WTC11 (cell line): Measurements from ENCODE around the gene C1QL2. TPM values are rescaled to one million over a fixed set of nuclear protein-coding genes. Genes with fewer than 3 reads are reported as not detected.

ENCODE experiments used
- ATAC-seq: fragments of 200-7000 bp; cut with Tn5 transposase; 2 replicates; pipeline ENCODE4 v1.10.0; 2021; ENCODE audit warnings: mild to moderate bottlenecking, moderate library complexity
- CTCF ChIA-PET: fragments of 300-600 bp; sonication (Branson Sonifier 250); formaldehyde crosslinking; loops from one replicate; lab custom pipeline; 2021; ENCODE audit warnings: antibody characterized with exemption; lab: Charles Lee
- POLR2A ChIA-PET: fragments of 350-600 bp; sonication (Branson Sonifier 250); formaldehyde crosslinking; loops from one replicate; lab custom pipeline; 2021; ENCODE audit warnings: antibody characterized with exemption; lab: Charles Lee
- DNase-seq: peaks from one replicate; pipeline ENCODE4 v3.0.0; 2021; ENCODE audit warnings: low spot score
- H3K27ac Mint-ChIP-seq: 2 replicates; pipeline ENCODE4 v1.8.0; 2021; ENCODE audit warnings: mixed read lengths
- H3K27me3 Mint-ChIP-seq: 2 replicates; pipeline ENCODE4 v1.8.0; 2021; ENCODE audit warnings: low read depth, mild to moderate bottlenecking, moderate library complexity, mixed read lengths
- H3K36me3 Mint-ChIP-seq: 2 replicates; pipeline ENCODE4 v1.8.0; 2021; ENCODE audit warnings: mixed read lengths
- H3K4me1 Mint-ChIP-seq: 2 replicates; pipeline ENCODE4 v1.8.0; 2022; ENCODE audit warnings: mixed read lengths
- H3K4me3 Mint-ChIP-seq: 2 replicates; pipeline ENCODE4 v1.8.0; 2021; ENCODE audit warnings: mild to moderate bottlenecking, moderate library complexity, mixed read lengths
- H3K9me3 Mint-ChIP-seq: 2 replicates; pipeline ENCODE4 v1.8.0; 2021; ENCODE audit warnings: mixed read lengths
- ETV6 ChIP-seq: sonication (generic); formaldehyde crosslinking; IDR thresholded peaks from 2 replicates; pipeline ENCODE4 v1.8.1; 2022; ENCODE audit warnings: mild to moderate bottlenecking, missing genetic modification reagents
- FOXK1 ChIP-seq: sonication (generic); formaldehyde crosslinking; IDR thresholded peaks from 2 replicates; pipeline ENCODE4 v1.8.0; 2022; ENCODE audit warnings: mild to moderate bottlenecking, moderate library complexity, missing genetic modification reagents
- GRHL2 ChIP-seq: fragments of 250-450 bp; sonication (Bioruptor Pico); IDR thresholded peaks from 2 replicates; pipeline ENCODE4 v1.8.0; 2022; ENCODE audit warnings: mild to moderate bottlenecking, moderate library complexity; ENCODE audit not compliant: insufficient replicate concordance, severe bottlenecking
- SMAD4 ChIP-seq: sonication (generic); formaldehyde crosslinking; IDR thresholded peaks from 2 replicates; pipeline ENCODE4 v1.8.0; 2022; ENCODE audit warnings: mild to moderate bottlenecking, missing genetic modification reagents
- TEAD4 ChIP-seq: sonication (generic); formaldehyde crosslinking; IDR thresholded peaks from 2 replicates; pipeline ENCODE4 v1.8.0; 2022; ENCODE audit warnings: mild to moderate bottlenecking, missing genetic modification reagents
- TP53 ChIP-seq: sonication (generic); formaldehyde crosslinking; IDR thresholded peaks from 2 replicates; pipeline ENCODE4 v1.8.1; 2023; ENCODE audit warnings: mild to moderate bottlenecking, missing genetic modification reagents
- ZBTB21 ChIP-seq: sonication (generic); formaldehyde crosslinking; IDR thresholded peaks from 2 replicates; pipeline ENCODE4 v1.8.1; 2023; ENCODE audit warnings: mild to moderate bottlenecking, missing genetic modification reagents, borderline replicate concordance
- ZNF416 ChIP-seq: fragments of 250-450 bp; sonication (Bioruptor Pico); IDR thresholded peaks from 2 replicates; pipeline ENCODE4 v1.9.0; 2021; ENCODE audit warnings: mild to moderate bottlenecking, inconsistent platforms
- ZNF423 ChIP-seq: fragments of 250-450 bp; sonication (Bioruptor Pico); IDR thresholded peaks from 2 replicates; pipeline ENCODE4 v2.1.2; 2022; ENCODE audit warnings: mild to moderate bottlenecking, moderate library complexity
- total RNA-seq: library from RNA; stranded (reverse); gene quantifications from 3 replicates; pipeline ENCODE4 v1.2.3, GENCODE V29; 2021
- TF ChIP-seq, protein P1 (sequence below): sonication (generic); formaldehyde crosslinking; IDR thresholded peaks from 2 replicates; pipeline ENCODE4 v1.8.1; 2023; ENCODE audit warnings: mild to moderate bottlenecking, missing genetic modification reagents, moderate library complexity
- TF ChIP-seq, protein P2 (sequence below): sonication (generic); formaldehyde crosslinking; IDR thresholded peaks from 2 replicates; pipeline ENCODE4 v1.8.0; 2023; ENCODE audit warnings: mild to moderate bottlenecking, missing genetic modification reagents
- TF ChIP-seq, protein P3 (sequence below): fragments of 250-450 bp; sonication (Bioruptor Pico); IDR thresholded peaks from 2 replicates; pipeline ENCODE4 v1.9.0; 2021; ENCODE audit warnings: mild to moderate bottlenecking
- TF ChIP-seq, protein P4 (sequence below): fragments of 200-600 bp; IDR thresholded peaks from 2 replicates; pipeline ENCODE4 v1.8.0; 2022; ENCODE audit warnings: antibody characterized with exemption
- TF ChIP-seq, protein P5 (sequence below): sonication (generic); formaldehyde crosslinking; IDR thresholded peaks from 2 replicates; pipeline ENCODE4 v1.8.0; 2022; ENCODE audit warnings: missing genetic modification reagents
- TF ChIP-seq, protein P6 (sequence below): fragments of 250-450 bp; sonication (Bioruptor Pico); IDR thresholded peaks from 2 replicates; pipeline ENCODE4 v2.1.2; 2022; ENCODE audit warnings: mild to moderate bottlenecking, moderate library complexity
- TF ChIP-seq, protein P7 (sequence below): fragments of 250-450 bp; sonication (Bioruptor Pico); IDR thresholded peaks from 2 replicates; pipeline ENCODE4 v1.9.0; 2021; ENCODE audit warnings: mild to moderate bottlenecking
- TF ChIP-seq, protein P8 (sequence below): sonication (generic); formaldehyde crosslinking; IDR thresholded peaks from 2 replicates; pipeline ENCODE4 v1.8.1; 2022; ENCODE audit warnings: low read depth, missing genetic modification reagents, borderline replicate concordance
- TF ChIP-seq, protein P9 (sequence below): sonication (generic); formaldehyde crosslinking; IDR thresholded peaks from 2 replicates; pipeline ENCODE4 v1.8.1; 2023; ENCODE audit warnings: mild to moderate bottlenecking, missing genetic modification reagents

C1QL2 gene
- total RNA-seq, 1 experiment from 2014 or later, result 1.0 TPM

DNA sequence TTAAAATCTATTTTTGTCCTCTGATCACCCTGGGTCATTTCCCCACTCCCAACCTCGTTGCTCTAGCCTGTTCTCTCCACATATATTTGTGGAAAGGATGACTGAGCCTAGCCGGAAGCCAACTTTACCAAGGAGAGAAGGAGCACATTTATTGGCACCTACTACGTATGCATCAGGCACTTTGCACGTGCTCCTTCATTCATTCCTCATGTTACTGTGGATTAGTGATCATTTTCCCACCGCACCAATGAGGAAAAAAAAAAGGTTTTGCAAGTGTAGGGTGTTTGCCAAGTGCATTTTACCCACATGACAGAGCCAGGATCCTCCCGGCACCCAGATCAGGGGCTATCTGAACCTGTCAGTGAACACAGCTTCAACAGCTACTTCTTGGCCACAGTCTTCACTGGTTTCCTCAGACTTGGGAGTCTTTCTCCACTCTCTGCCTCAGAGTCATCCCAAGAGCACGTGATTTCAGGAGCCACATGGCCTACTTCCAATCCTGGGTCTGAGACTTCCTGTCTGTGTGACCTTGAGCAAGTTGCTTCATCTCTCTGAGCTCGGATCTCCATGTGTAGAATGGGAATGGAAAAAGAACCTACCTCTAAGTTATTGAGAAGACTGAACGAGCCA lies 1.9 kb upstream of the C1QL2 start:
- Mint-ChIP-seq H3K27me3 (peaks cover 46% of the 10 kb centered on the region), H3K9me3 (no peaks in the 10 kb centered on the region), H3K27ac (no peak overlapping the region), H3K4me1 (peaks cover 17% of the 10 kb centered on the region), H3K4me3 (no peak overlapping the region), H3K36me3 (no peaks in the 10 kb centered on the region)
- POLR2A ChIA-PET, result interaction anchor here (0.8 kb wide), 1 partner anchor 89 kb away, joined by 12 read pairs; no protein-coding TSS in a partner anchor
- CTCF ChIA-PET, result interaction anchor here (0.9 to 1.4 kb wide), 3 partner anchors 14 to 74 kb away, joined by 3 to 5 read pairs (median 4); no protein-coding TSS in a partner anchor
- ATAC-seq, result no peak
- no peak for DNase-seq
- no peak for TF ChIP-seq TP53 (CRISPR knock-in tag)
- TF ChIP-seq, protein P1, sequence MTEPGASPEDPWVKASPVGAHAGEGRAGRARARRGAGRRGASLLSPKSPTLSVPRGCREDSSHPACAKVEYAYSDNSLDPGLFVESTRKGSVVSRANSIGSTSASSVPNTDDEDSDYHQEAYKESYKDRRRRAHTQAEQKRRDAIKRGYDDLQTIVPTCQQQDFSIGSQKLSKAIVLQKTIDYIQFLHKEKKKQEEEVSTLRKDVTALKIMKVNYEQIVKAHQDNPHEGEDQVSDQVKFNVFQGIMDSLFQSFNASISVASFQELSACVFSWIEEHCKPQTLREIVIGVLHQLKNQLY (CRISPR knock-in tag), result no peak
- TF ChIP-seq, protein P2, sequence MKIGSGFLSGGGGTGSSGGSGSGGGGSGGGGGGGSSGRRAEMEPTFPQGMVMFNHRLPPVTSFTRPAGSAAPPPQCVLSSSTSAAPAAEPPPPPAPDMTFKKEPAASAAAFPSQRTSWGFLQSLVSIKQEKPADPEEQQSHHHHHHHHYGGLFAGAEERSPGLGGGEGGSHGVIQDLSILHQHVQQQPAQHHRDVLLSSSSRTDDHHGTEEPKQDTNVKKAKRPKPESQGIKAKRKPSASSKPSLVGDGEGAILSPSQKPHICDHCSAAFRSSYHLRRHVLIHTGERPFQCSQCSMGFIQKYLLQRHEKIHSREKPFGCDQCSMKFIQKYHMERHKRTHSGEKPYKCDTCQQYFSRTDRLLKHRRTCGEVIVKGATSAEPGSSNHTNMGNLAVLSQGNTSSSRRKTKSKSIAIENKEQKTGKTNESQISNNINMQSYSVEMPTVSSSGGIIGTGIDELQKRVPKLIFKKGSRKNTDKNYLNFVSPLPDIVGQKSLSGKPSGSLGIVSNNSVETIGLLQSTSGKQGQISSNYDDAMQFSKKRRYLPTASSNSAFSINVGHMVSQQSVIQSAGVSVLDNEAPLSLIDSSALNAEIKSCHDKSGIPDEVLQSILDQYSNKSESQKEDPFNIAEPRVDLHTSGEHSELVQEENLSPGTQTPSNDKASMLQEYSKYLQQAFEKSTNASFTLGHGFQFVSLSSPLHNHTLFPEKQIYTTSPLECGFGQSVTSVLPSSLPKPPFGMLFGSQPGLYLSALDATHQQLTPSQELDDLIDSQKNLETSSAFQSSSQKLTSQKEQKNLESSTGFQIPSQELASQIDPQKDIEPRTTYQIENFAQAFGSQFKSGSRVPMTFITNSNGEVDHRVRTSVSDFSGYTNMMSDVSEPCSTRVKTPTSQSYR (CRISPR knock-in tag), result no peak
- TF ChIP-seq, protein P3, sequence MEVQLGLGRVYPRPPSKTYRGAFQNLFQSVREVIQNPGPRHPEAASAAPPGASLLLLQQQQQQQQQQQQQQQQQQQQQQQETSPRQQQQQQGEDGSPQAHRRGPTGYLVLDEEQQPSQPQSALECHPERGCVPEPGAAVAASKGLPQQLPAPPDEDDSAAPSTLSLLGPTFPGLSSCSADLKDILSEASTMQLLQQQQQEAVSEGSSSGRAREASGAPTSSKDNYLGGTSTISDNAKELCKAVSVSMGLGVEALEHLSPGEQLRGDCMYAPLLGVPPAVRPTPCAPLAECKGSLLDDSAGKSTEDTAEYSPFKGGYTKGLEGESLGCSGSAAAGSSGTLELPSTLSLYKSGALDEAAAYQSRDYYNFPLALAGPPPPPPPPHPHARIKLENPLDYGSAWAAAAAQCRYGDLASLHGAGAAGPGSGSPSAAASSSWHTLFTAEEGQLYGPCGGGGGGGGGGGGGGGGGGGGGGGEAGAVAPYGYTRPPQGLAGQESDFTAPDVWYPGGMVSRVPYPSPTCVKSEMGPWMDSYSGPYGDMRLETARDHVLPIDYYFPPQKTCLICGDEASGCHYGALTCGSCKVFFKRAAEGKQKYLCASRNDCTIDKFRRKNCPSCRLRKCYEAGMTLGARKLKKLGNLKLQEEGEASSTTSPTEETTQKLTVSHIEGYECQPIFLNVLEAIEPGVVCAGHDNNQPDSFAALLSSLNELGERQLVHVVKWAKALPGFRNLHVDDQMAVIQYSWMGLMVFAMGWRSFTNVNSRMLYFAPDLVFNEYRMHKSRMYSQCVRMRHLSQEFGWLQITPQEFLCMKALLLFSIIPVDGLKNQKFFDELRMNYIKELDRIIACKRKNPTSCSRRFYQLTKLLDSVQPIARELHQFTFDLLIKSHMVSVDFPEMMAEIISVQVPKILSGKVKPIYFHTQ, result no peak
- TF ChIP-seq, protein P4, sequence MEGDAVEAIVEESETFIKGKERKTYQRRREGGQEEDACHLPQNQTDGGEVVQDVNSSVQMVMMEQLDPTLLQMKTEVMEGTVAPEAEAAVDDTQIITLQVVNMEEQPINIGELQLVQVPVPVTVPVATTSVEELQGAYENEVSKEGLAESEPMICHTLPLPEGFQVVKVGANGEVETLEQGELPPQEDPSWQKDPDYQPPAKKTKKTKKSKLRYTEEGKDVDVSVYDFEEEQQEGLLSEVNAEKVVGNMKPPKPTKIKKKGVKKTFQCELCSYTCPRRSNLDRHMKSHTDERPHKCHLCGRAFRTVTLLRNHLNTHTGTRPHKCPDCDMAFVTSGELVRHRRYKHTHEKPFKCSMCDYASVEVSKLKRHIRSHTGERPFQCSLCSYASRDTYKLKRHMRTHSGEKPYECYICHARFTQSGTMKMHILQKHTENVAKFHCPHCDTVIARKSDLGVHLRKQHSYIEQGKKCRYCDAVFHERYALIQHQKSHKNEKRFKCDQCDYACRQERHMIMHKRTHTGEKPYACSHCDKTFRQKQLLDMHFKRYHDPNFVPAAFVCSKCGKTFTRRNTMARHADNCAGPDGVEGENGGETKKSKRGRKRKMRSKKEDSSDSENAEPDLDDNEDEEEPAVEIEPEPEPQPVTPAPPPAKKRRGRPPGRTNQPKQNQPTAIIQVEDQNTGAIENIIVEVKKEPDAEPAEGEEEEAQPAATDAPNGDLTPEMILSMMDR, result no peak
- no peak for TF ChIP-seq ETV6 (CRISPR knock-in tag)
- TF ChIP-seq, protein P5, sequence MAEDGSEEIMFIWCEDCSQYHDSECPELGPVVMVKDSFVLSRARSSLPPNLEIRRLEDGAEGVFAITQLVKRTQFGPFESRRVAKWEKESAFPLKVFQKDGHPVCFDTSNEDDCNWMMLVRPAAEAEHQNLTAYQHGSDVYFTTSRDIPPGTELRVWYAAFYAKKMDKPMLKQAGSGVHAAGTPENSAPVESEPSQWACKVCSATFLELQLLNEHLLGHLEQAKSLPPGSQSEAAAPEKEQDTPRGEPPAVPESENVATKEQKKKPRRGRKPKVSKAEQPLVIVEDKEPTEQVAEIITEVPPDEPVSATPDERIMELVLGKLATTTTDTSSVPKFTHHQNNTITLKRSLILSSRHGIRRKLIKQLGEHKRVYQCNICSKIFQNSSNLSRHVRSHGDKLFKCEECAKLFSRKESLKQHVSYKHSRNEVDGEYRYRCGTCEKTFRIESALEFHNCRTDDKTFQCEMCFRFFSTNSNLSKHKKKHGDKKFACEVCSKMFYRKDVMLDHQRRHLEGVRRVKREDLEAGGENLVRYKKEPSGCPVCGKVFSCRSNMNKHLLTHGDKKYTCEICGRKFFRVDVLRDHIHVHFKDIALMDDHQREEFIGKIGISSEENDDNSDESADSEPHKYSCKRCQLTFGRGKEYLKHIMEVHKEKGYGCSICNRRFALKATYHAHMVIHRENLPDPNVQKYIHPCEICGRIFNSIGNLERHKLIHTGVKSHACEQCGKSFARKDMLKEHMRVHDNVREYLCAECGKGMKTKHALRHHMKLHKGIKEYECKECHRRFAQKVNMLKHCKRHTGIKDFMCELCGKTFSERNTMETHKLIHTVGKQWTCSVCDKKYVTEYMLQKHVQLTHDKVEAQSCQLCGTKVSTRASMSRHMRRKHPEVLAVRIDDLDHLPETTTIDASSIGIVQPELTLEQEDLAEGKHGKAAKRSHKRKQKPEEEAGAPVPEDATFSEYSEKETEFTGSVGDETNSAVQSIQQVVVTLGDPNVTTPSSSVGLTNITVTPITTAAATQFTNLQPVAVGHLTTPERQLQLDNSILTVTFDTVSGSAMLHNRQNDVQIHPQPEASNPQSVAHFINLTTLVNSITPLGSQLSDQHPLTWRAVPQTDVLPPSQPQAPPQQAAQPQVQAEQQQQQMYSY (CRISPR knock-in tag), result no peak
- TF ChIP-seq ZNF416 (CRISPR knock-in tag), result no peak
- TF ChIP-seq, protein P6, sequence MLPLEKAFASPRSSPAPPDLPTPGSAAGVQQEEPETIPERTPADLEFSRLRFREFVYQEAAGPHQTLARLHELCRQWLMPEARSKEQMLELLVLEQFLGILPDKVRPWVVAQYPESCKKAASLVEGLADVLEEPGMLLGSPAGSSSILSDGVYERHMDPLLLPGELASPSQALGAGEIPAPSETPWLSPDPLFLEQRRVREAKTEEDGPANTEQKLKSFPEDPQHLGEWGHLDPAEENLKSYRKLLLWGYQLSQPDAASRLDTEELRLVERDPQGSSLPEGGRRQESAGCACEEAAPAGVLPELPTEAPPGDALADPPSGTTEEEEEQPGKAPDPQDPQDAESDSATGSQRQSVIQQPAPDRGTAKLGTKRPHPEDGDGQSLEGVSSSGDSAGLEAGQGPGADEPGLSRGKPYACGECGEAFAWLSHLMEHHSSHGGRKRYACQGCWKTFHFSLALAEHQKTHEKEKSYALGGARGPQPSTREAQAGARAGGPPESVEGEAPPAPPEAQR (CRISPR knock-in tag), result no peak
- no peak for TF ChIP-seq FOXK1 (CRISPR knock-in tag)
- no peak for TF ChIP-seq ZBTB21 (CRISPR knock-in tag)
- no peak for TF ChIP-seq ZNF423 (CRISPR knock-in tag)
- no peak for TF ChIP-seq GRHL2 (CRISPR knock-in tag)
- TF ChIP-seq, protein P7, sequence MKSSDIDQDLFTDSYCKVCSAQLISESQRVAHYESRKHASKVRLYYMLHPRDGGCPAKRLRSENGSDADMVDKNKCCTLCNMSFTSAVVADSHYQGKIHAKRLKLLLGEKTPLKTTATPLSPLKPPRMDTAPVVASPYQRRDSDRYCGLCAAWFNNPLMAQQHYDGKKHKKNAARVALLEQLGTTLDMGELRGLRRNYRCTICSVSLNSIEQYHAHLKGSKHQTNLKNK, result no peak
- TF ChIP-seq, protein P8, sequence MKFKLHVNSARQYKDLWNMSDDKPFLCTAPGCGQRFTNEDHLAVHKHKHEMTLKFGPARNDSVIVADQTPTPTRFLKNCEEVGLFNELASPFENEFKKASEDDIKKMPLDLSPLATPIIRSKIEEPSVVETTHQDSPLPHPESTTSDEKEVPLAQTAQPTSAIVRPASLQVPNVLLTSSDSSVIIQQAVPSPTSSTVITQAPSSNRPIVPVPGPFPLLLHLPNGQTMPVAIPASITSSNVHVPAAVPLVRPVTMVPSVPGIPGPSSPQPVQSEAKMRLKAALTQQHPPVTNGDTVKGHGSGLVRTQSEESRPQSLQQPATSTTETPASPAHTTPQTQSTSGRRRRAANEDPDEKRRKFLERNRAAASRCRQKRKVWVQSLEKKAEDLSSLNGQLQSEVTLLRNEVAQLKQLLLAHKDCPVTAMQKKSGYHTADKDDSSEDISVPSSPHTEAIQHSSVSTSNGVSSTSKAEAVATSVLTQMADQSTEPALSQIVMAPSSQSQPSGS (CRISPR knock-in tag), result no peak
- no peak for TF ChIP-seq SMAD4
- TF ChIP-seq TEAD4, result no peak
- TF ChIP-seq, protein P9, sequence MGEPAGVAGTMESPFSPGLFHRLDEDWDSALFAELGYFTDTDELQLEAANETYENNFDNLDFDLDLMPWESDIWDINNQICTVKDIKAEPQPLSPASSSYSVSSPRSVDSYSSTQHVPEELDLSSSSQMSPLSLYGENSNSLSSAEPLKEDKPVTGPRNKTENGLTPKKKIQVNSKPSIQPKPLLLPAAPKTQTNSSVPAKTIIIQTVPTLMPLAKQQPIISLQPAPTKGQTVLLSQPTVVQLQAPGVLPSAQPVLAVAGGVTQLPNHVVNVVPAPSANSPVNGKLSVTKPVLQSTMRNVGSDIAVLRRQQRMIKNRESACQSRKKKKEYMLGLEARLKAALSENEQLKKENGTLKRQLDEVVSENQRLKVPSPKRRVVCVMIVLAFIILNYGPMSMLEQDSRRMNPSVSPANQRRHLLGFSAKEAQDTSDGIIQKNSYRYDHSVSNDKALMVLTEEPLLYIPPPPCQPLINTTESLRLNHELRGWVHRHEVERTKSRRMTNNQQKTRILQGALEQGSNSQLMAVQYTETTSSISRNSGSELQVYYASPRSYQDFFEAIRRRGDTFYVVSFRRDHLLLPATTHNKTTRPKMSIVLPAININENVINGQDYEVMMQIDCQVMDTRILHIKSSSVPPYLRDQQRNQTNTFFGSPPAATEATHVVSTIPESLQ, result no peak
